Right cardiac atrium (tissue), 5 donors: ENCODE results near the gene PLCH2. TPM values are rescaled to one million over a fixed set of nuclear protein-coding genes. Genes with fewer than 3 reads are reported as not detected.
"Not testable (repeated sequence)": the region's sequence is repeated elsewhere in the genome, so short reads cannot be mapped to it uniquely, and the experiment has no call there.

ENCODE experiments used
- ATAC-seq, 2 donors: fragments of 200-7000 bp; cut with Tn5 transposase; one replicate each; pipeline versions ENCODE4 v1.8.0 to v1.9.1; 2020; ENCODE audit warnings: moderate library complexity in 2 of 2, mild to moderate bottlenecking in 1 of 2
- DNase-seq, 3 donors: peaks; one replicate each; pipeline ENCODE4 v3.0.0-alpha.2; 2020
- H3K27ac ChIP-seq: one replicate; pipeline ENCODE4 v1.5.1; 2013; ENCODE audit warnings: mild to moderate bottlenecking, low read length, control low read depth, moderate library complexity
- H3K27me3 ChIP-seq: one replicate; pipeline ENCODE4 v1.6.1; 2013; ENCODE audit not compliant: control insufficient read depth, insufficient read depth
- H3K4me1 ChIP-seq: one replicate; pipeline ENCODE4 v1.6.1; 2013; ENCODE audit warnings: low read length; ENCODE audit not compliant: control insufficient read depth, insufficient read depth
- H3K4me3 ChIP-seq: one replicate; pipeline ENCODE4 v1.5.1; 2013; ENCODE audit warnings: low read length, control low read depth
- H3K9me3 ChIP-seq: one replicate; pipeline ENCODE4 v1.6.1; 2013; ENCODE audit warnings: low read length; ENCODE audit not compliant: control insufficient read depth
- WGBS: extraction: QIAGEN DNeasy Blood & Tissue Kit; methylation state at CpG from one replicate; pipeline ENCODE4 v1.1.7; 2013; 5-methylcytosine and 5-hydroxymethylcytosine counted together
- intact Hi-C, 4 donors: fragments of 100-400 bp; cut with DNase I; formaldehyde crosslinking; loops; one replicate each; pipeline versions ENCODE4 v1.11.0 to v1.14.0; 2022 to 2023
- polyA plus RNA-seq: library from polyadenylated mRNA; stranded (reverse); fragments of 200-250 nt; gene quantifications from one replicate; pipeline ENCODE4 v1.2.3, GENCODE V29; 2013
- total RNA-seq, 4 donors: library from RNA; stranded (reverse); fragmentation: NEBNext Ultra II Directional; extraction: Animal tissue kit (Norgen Biotek cat#: 25700); gene quantifications; one replicate each; pipeline ENCODE4 v1.2.1, GENCODE V29; 2021
- donor health status: healthy with polysubstance abuse.
- donor health status: DM: no; HTN: yes; CAD: no.
- donor health status: DM: no; HTN: no; CAD: no.
- donor health status: DM: no; HTN: yes; CAD: no; lungs with severe emphysema.
- donor health status: DM: yes; HTN: yes; CAD: no.

The PLCH2 gene
- total and polyA plus RNA-seq, 5 donors, result 0.08 to 0.64 (median 0.12) TPM; not detected in 1

DNA sequence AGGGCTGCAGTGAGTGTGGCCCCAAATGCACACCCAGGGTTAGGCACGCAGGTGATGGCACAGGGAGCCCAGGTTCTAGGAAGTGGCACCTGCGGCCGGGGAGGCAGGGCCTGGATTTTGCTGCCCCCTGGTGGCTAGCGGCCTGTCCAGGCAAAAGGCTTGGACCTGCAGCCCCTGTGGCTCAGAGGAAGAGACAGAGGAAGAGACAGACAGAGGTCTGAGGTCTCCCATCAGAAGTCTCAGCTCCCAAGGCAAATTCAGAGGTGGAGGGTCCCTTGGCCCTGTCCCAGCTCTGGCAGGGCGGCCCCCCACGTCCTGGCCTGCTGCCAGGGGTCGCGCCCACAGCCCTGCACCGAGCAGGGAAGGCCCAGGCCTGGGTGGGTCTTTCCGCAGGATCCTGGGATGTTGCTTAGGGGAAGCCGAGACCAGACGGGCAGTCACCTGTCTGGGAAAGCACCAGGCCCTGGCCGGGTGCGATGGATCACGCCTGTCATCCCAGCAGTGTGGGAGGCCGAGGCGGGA, 72.0 kb downstream of the PLCH2 start:
- Histone ChIP-seq H3K27ac (peak overlapping the region; percentile 89), H3K27me3 (no peaks in the 10 kb centered on the region), H3K4me1 (peaks cover 9% of the 10 kb centered on the region), H3K4me3 (peak overlapping the region; percentile 6), H3K9me3 (no peaks in the 10 kb centered on the region)
- DNase-seq (peak; percentile 82 to 93 (median 93)), ATAC-seq (peak; percentile 33 to 47)
- WGBS, result 13% methylated on average over 17 of the region's 17 CpGs
- intact Hi-C loops, result loop anchor here in 2 of 4 donors (5.0 kb wide), 2 partner anchors 131 to 136 kb away; partner anchors contain the start of gene PEX10 (in 1 of the 2)

DNA sequence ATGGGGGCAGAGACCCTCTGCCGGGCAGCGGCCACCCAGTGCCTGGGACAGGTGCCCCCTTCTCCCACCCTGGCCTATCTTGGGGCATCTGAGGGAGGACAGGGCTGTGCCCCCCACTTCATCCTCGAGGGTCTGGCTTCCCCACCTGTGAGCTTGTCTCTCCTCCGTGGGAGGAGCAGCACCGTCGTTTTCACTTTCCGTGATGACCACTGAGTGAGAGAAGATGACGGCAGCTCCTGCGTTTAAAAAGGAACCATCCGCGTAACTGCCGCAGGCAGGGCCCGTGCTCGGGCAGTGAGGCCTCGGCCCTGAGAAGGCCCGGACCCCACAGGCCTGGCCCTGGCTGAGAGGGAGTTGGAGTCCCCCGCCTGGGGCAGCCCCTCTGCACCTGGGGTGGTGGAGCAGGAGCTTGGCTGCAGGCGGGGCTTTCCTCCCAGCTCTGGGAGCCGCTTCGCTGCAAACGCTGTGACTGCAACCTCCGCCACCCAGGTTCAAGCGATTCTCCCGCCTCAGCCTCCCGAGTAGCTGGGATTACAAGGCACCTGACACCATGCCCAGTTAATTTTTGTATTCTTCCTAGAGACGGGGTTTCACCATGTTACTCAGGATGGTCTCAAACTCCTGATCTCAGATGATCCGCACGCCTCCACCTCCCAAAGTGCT, 73.4 kb downstream of the PLCH2 start:
- H3K4me1 ChIP-seq, ATAC-seq, H3K27me3 ChIP-seq, H3K9me3 ChIP-seq: not testable (repeated sequence)
- H3K4me3 ChIP-seq, result peak overlapping the region; percentile 20
- WGBS, result 67% methylated on average over 25 of the region's 28 CpGs
- peak overlapping the region; percentile 90 for H3K27ac ChIP-seq
- peak; percentile 21 to 57 (median 48) for DNase-seq
- intact Hi-C loops, result loop anchor here in 2 of 4 donors (5.0 kb wide), 2 partner anchors 132 to 137 kb away; partner anchors contain the start of gene PEX10 (in 1 of the 2)

GRCh38 chr1:2550309-2550861, 74.3 kb downstream of the PLCH2 start:
- intact Hi-C loops, H3K9me3 ChIP-seq, H3K4me1 ChIP-seq, H3K27me3 ChIP-seq, H3K4me3 ChIP-seq: not testable (repeated sequence)
- H3K27ac ChIP-seq, result peak overlapping the region; percentile 31
- DNase-seq (peak; percentile 43 to 80 (median 79)), ATAC-seq (peak in 1 of 2 donors; percentile 38)
- 45% methylated on average over 10 of the region's 12 CpGs for WGBS

- H3K27me3 ChIP-seq, H3K9me3 ChIP-seq, intact Hi-C loops, ATAC-seq, H3K4me1 ChIP-seq: not testable (repeated sequence)
- 67% methylated on average over 9 of the region's 9 CpGs for WGBS
- DNase-seq, result peak; percentile 64 to 85 (median 84)
- peak overlapping the region; percentile 3 for H3K4me3 ChIP-seq
- peak overlapping the region; percentile 67 for H3K27ac ChIP-seq
Observed at GRCh38 chr1:2551544-2551943, 75.5 kb downstream of the PLCH2 start.

DNA sequence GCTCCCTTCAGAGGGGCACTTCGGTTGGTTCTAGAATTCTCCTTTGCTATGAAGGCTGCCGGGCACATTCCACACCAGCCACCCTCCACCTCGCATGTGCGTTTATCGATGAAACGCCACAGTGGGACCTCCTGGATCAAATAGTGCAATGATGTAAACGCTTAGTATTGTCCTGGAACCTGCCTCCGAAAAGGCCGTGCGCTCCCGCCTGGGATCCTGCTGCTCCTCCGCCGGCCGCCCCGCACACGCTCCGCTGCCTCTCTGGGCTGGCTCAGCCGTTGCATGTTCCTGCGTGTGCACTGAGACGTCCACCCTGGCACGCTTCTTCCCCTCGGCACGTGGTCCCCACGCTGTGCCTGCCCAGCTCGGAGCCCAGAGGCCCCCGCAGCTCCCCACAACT, 76.1 kb downstream of the PLCH2 start:
- Histone ChIP-seq H3K27ac (no peak overlapping the region), H3K4me1 (peaks cover 10% of the 10 kb centered on the region)
- WGBS, result 93% methylated on average over 25 of the region's 26 CpGs

GRCh38 chr1:2553076-2553475, 77.0 kb downstream of the PLCH2 start:
- H3K27ac ChIP-seq, H3K4me1 ChIP-seq, H3K9me3 ChIP-seq, H3K4me3 ChIP-seq, intact Hi-C loops, ATAC-seq, H3K27me3 ChIP-seq: not testable (repeated sequence)
- DNase-seq, result peak in 1 of 3 donors; percentile 8
- WGBS, result 63% methylated on average over 8 of the region's 9 CpGs

More for the DNA sequence above, 76.1 kb downstream of the PLCH2 start:
- Histone ChIP-seq H3K9me3 (no peaks in the 10 kb centered on the region), H3K4me3 (no peak overlapping the region), H3K27me3 (no peaks in the 10 kb centered on the region)
- ATAC-seq (no peak), DNase-seq (peak in 2 of 3 donors; percentile 9 to 37)
- intact Hi-C loops, result no loop called here

GRCh38 chr1:2553871-2554620, 78.0 kb downstream of the PLCH2 start:
- ATAC-seq, result no peak
- no peak overlapping the region for H3K27ac ChIP-seq
- peaks cover 3% of the 10 kb centered on the region for H3K4me1 ChIP-seq
- intact Hi-C loops, result no loop called here
- no peaks in the 10 kb centered on the region for H3K27me3 ChIP-seq
- no peak overlapping the region for H3K4me3 ChIP-seq
- DNase-seq, result peak; percentile 21 to 67 (median 64)
- H3K9me3 ChIP-seq, result no peaks in the 10 kb centered on the region
- 78% methylated on average over 30 of the region's 30 CpGs for WGBS

DNA sequence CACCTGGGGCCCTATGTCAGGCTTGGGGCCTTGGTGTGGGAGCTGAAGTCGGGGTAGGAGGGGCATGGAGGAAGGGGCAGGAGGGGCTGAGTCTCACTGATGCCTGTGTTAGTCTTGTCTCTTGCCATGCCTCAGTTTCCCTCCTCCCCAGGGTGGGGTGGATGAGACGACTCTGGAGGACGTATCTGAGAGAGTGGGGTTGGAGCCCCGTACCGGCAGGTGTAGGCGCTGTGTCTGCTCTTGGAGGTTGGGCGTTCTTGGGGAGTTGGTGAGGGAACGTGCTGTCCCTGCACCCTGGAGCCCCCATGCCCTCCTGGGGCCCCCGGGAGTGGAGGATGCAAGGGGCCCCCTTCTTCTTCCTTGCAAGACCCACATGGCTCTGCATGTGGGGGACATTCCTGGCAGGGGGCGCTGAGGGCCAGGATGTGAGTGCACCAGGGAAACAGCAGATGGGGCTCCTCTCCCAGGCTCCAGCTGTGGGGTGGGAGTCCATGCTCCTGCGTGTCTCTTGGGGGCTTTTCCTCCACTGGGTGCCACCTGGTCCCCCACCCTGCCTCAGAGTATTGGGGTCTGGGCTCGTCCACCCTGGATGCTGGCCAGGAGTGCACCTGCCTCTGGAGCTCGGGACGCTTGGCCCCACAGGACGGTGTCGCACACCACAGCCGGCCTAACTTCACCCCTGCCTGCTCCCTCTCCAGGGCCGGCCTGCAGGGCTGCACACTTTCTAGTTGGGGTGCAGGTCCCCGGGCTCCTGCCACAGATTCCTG, 78.7 kb downstream of the PLCH2 start:
- intact Hi-C loops, result no loop called here
- ATAC-seq (no peak), DNase-seq (peak; percentile 31 to 70 (median 69))
- 57% methylated on average over 19 of the region's 19 CpGs for WGBS
- no peaks in the 10 kb centered on the region for H3K9me3 ChIP-seq
- no peak overlapping the region for H3K4me3 ChIP-seq
- no peaks in the 10 kb centered on the region for H3K27me3 ChIP-seq
- H3K4me1 ChIP-seq, result peaks cover 3% of the 10 kb centered on the region
- H3K27ac ChIP-seq, result peak overlapping the region; percentile 2
